Kidney (tissue), 14 donors: ENCODE measurements around the gene MYEOV. TPM values are rescaled to one million over a fixed set of nuclear protein-coding genes. Genes with fewer than 3 reads are reported as not detected.
A peak's percentile ranks its signal among the peaks of the same experiment; 100 is the strongest.

Source experiments
- DNase-seq, 5 donors: peaks; one replicate each; pipeline ENCODE4 v3.0.0-alpha.2; 2013 to 2020
- FAIRE-seq: peaks from 2 replicates; lab custom pipeline; 2012; peaks lifted over from hg19 to GRCh38; lab: Jason Lieb, UNC
- H3K27ac ChIP-seq, 2 donors: one replicate each; pipeline ENCODE4 v1.7.0; 2013; ENCODE audit warnings: low read depth in 2 of 2, low read length in 2 of 2, inconsistent platforms in 1 of 2
- H3K27me3 ChIP-seq: one replicate; pipeline ENCODE4 v1.7.1; 2013; ENCODE audit warnings: low read length, inconsistent platforms; ENCODE audit not compliant: control insufficient read depth, insufficient read depth
- H3K36me3 ChIP-seq, 3 donors: one replicate each; pipeline versions ENCODE4 v1.7.0 to v1.7.1; 2013; ENCODE audit warnings: low read length in 3 of 3, control low read depth in 1 of 3, inconsistent platforms in 1 of 3; ENCODE audit not compliant: insufficient read depth in 3 of 3, control insufficient read depth in 2 of 3
- H3K4me1 ChIP-seq, 3 donors: one replicate each; pipeline versions ENCODE4 v1.7.0 to v1.7.1; 2013; ENCODE audit warnings: low read length in 3 of 3, inconsistent platforms in 1 of 3, low read depth in 1 of 3; ENCODE audit not compliant: control insufficient read depth in 2 of 3, insufficient read depth in 2 of 3
- H3K4me3 ChIP-seq, 3 donors: one replicate each; pipeline versions ENCODE4 v1.7.0 to v1.8.1; 2013; ENCODE audit warnings: low read length in 3 of 3, control low read depth in 1 of 3, inconsistent platforms in 1 of 3
- H3K9ac ChIP-seq, 3 donors: one replicate each; pipeline versions ENCODE4 v1.7.0 to v1.7.1; 2013; ENCODE audit warnings: low read length in 3 of 3, control low read depth in 1 of 3, inconsistent platforms in 1 of 3
- H3K9me3 ChIP-seq, 3 donors: one replicate each; pipeline versions ENCODE4 v1.7.0 to v1.7.1; 2013; ENCODE audit warnings: low read length in 3 of 3, control low read depth in 1 of 3, inconsistent platforms in 1 of 3; ENCODE audit not compliant: control insufficient read depth in 2 of 3, insufficient read depth in 1 of 3
- CTCF ChIP-seq: IDR thresholded peaks from 3 replicates; pipeline ENCODE4 v1.5.1; 2012; ENCODE audit warnings: mild to moderate bottlenecking, moderate library complexity, borderline replicate concordance; ENCODE audit not compliant: insufficient read depth; ENCODE audit errors: extremely low read depth
- intact Hi-C: fragments of 100-400 bp; cut with DNase I; formaldehyde crosslinking; loops from one replicate; pipeline ENCODE4 v1.11.1; 2022
- polyA plus RNA-seq: library from polyadenylated mRNA; stranded (reverse); fragments of 350-450 nt; fragmentation: Illumina TruSeq; extraction: RNeasy Lipid Tissue Mini Kit (QIAGEN cat#74804); gene quantifications from one replicate; pipeline ENCODE4 v1.2.3, GENCODE V29; 2014; ENCODE audit warnings: low read depth, low replicate concordance; ENCODE audit not compliant: insufficient read depth
- total RNA-seq: library from RNA; stranded (reverse); fragmentation: NEBNext Ultra II Directional; extraction: Animal tissue kit (Norgen Biotek cat#: 25700); gene quantifications from one replicate; pipeline ENCODE4 v1.2.1, GENCODE V29; 2021
- donor health status: control.
- donor health status: control.
- donor health status: control.
- donor health status: control.
- donor health status: control.
- donor health status: DM: yes; HTN: yes; CAD: no.
- donor health status: Normal renal cell carcinoma (clear cell type).

Gene MYEOV
- total and polyA plus RNA-seq, 2 donors from 2014 or later: 2.6 TPM; not detected in 1

- DNase-seq (peak in 1 of 5 donors; percentile 43), FAIRE-seq (no peak)
- no peak overlapping the region for H3K4me3 ChIP-seq
- intact Hi-C loops: no loop called here
- H3K27me3 ChIP-seq: no peaks in the 10 kb centered on the region
- TF ChIP-seq CTCF: no peak
- H3K9ac ChIP-seq: no peak overlapping the region
- no peaks in the 10 kb centered on the region for H3K4me1 ChIP-seq
- H3K36me3 ChIP-seq: no peaks in the 10 kb centered on the region
- no peaks in the 10 kb centered on the region for H3K9me3 ChIP-seq
- H3K27ac ChIP-seq: no peak overlapping the region
These were observed 27.9 kb upstream of the MYEOV start for GRCh38 chr11:69265911-69266510.

DNA sequence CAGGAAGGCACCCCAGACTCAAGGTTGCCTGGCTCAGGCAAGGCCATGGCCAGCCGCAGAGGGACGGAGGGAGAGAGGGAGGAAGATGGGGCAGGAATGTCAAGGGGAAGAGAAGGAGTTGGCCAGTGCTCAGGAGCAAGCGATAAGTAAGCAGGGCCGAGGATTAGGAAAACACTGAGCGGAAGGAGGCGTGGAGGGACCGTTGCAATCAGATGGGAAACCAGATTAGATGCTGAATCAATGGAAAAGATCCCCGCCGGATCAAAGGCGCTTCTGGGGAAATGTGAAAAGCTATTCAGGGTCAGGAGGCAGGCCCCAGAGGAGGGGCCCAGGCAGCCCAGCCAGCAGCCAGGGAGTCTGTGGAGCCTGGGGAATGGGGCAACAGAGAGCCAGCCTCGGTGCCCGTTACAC lies 26.6 kb upstream of the MYEOV start:
- TF ChIP-seq CTCF: no peak

DNA sequence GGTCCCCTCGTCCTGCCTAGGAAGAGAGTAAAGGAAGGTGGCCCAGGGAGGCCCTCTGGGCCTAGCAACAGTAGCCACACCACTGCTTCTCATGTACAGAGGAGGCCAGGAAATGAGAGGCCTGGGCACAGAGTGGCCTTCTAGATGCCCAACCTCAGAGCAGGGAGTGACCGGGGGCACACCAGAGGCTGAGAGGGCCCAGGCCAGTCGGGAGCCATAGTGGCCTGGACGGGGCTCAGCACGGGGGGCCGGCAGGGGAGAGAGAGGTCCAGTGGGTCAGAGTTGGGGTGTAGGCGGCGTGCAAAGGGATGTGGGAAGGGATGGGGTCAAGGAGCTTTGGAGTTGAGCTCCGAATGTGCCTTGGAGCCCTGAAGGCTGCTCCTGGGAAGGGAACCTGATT lies 25.0 kb upstream of the MYEOV start:
- Histone ChIP-seq H3K9ac (no peak overlapping the region), H3K36me3 (no peaks in the 10 kb centered on the region), H3K4me3 (no peak overlapping the region), H3K27me3 (no peaks in the 10 kb centered on the region), H3K27ac (no peak overlapping the region), H3K9me3 (no peaks in the 10 kb centered on the region), H3K4me1 (no peaks in the 10 kb centered on the region)
- TF ChIP-seq CTCF: no peak
- FAIRE-seq: no peak
- intact Hi-C loops: no loop called here
- peak in 1 of 5 donors; percentile 36 for DNase-seq

More for the DNA sequence above, 26.6 kb upstream of the MYEOV start:
- Histone ChIP-seq H3K27me3 (no peaks in the 10 kb centered on the region), H3K9me3 (no peaks in the 10 kb centered on the region), H3K9ac (no peak overlapping the region), H3K36me3 (no peaks in the 10 kb centered on the region), H3K4me1 (no peaks in the 10 kb centered on the region), H3K27ac (no peak overlapping the region), H3K4me3 (no peak overlapping the region)
- intact Hi-C loops: no loop called here
- no peak for FAIRE-seq
- DNase-seq: peak in 1 of 5 donors; percentile 43

GRCh38 chr11:69269388-69269787 lies 24.6 kb upstream of the MYEOV start:
- Histone ChIP-seq H3K4me1 (no peaks in the 10 kb centered on the region), H3K27ac (no peak overlapping the region), H3K27me3 (no peaks in the 10 kb centered on the region), H3K9ac (no peak overlapping the region), H3K4me3 (no peak overlapping the region), H3K36me3 (no peaks in the 10 kb centered on the region), H3K9me3 (no peaks in the 10 kb centered on the region)
- no peak for TF ChIP-seq CTCF
- no peak for DNase-seq
- intact Hi-C loops: no loop called here
- FAIRE-seq: no peak
